HG03159 (cell line): ENCODE results near the gene PPIP5K1.

Experiments used
- ATAC-seq: cut with Tn5 transposase; IDR thresholded peaks from one replicate; pipeline ENCODE4 v1.9.1; 2021; ENCODE audit warnings: mild to moderate bottlenecking, moderate library complexity; ENCODE audit not compliant: unreplicated experiment

PPIP5K1 gene

DNA sequence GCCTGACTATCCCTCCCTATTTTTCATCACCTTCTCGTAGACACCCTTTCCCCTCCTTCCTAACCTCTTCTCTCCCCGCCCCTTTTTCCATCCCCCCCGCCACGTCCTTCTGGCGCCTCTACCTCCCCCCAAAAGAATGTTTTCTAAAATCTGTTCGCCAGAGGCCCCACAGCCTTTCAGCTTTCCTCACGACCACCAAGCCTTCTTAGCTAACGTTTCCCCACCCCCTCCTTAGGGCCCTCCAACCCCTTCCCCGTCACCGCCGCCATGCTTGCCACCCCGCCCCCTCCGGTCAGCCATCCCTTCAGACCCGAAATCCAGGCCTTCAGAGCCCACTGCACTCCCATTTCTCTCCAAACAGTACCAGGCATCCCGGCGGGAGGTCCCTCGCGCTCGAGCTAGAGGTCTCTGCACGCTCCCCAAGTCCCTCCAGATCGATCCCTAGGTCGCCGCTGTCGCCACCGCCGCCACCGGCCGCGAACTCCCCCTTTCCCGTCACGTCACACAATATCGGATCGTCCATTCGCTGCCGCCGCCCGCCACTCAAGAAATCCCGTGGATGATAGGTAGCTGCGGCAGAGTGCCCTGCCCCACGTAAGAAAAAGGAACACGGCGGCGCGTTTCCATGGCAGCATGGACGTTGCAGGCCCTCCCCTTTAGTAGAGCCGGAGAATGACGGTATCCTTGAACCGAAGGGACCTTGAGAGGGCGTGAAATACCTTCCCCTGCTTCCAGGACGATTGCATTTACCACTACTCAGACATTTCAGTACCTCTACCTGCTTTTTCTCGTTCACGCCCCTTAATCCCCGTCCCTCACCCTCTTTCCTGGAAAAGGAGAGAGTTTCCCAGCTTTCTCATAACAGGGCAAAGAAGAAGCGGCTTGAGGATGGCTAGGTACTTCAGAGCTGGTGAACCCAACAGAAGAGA is 97.1 kb downstream of the PPIP5K1 start, which contains the start of gene TP53BP1:
TSS of gene TP53BP1 (minus strand) at position 484 of the 929 bp plus-strand sequence. CDS start at position 371, 113 bp downstream.
- peak; percentile 99 for ATAC-seq

DNA sequence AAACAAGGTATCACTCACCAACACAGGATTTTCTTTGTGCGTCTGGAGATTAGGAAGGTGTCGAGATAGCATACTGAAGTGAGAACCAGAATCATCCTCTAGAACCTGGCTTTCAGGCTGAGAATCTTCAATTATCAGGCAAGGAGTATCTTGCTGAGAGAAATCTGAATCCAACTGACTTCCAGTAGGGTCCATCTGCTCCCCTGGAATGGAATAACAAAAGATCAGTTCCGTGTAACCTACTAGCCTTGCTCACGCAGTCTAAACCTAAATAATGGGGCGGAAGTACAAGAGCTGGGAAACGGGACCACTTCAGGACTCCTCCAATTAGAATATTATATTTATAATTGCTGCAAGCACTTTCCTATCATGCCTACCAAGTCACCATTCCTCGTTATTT is 97.7 kb downstream of the PPIP5K1 start:
- no peak for ATAC-seq

DNA sequence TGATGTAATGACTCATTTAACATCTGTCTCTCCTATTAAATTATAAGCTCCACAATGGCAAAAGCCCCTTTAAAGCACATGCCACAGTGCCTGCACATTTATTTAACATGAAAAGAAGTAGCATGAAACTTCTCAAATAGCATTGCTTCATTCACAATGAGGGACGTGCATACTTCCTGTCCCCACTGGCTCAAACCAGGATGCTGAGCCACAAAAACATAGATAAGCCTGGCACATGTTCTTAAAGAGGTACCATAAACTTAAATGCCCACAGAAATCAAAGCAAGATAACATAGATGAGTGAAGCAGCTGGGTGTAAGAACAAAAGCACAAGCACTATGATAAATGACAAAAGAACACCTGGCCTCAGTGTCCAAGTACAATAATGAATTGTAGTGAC is 100.8 kb downstream of the PPIP5K1 start:
- ATAC-seq, result no peak

DNA sequence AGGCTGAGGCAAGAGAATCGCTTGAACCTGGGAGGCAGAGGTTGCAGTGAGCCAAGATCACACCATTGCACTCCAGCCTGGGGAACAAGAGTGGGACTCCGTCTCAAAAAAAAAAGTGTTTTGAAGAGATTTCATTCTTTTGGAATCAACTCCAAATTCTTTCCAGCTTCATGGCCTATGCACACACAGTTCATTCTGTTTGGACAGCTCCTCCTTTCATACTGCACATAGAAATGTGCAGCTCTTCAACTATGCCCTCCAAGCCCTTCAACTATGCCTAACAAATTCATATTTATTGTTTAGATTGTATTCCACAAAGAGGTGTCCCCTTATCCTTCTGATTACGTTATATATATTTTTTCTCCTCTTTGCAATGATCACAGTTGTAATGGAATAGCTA is 101.2 kb downstream of the PPIP5K1 start:
- no peak for ATAC-seq

DNA sequence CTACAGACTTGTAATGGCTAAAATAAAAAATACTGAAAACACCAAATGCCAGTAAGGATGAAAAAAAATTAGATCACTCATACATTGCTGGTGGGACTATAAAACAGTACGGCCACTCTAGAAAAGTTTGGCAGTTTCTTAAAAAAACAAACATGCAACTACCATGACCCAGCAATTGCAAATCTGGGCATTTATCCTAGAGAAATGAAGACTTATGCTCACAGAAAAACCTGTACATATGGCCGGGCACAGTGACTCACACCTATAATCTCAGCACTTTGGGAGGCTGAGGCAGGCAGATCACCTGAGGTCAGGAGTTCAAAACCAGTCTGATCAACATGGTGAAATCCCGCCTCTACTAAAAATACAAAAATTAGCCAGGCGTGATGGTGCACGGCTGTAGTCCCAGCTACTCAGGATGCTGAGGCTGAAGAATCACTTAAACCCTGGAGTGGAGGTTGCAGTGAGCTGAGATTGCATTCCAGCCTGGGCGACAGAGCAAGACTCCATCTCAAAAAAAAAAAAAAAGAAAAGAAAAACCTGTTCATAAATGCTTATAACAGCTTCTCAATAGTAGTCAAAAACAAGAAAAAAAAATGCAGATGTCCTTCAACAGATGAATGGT is 102.6 kb downstream of the PPIP5K1 start:
- ATAC-seq, result no peak

DNA sequence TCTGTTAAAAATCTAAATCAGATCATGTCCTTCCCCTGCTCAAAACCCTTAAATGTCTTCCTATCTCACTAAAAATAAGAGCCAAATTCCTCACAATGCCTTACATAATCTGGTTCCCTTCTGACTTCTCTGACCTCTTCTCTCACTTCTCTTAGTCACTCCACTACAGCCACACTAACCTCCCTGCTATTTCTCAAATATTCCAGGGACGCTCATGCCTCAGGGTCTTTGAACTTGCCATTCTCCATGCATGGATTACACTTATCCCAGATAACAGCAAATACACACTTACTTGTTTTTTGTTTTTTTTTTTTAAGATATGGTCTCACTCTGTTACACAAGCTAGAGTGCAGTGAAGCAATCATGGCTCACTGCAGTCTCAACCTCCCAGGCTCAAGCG is 105.6 kb downstream of the PPIP5K1 start:
- ATAC-seq, result no peak
